GM12878 (cell line): ENCODE results near the gene NDUFV1. TPM values are rescaled to one million over a fixed set of nuclear protein-coding genes. Genes with fewer than 3 reads are reported as not detected.

Source experiments
- EGR1 ChIP-seq, 2 experiments: IDR thresholded peaks; 1 replicate in 1 of 2; 2 replicates in 1 of 2; pipeline ENCODE4 v1.6.1; 2011 to 2012; ENCODE audit warnings: low read depth in 2 of 2, low read length in 2 of 2, borderline replicate concordance in 1 of 2, mild to moderate bottlenecking in 1 of 2, moderate library complexity in 1 of 2
- EP300 ChIP-seq, 2 experiments: fragments of 150-350 bp in 1 of 2; IDR thresholded peaks; 2 replicates each; pipeline ENCODE4 v1.6.1; 2011 to 2012; ENCODE audit warnings: low read depth in 2 of 2, low read length in 2 of 2, borderline replicate concordance in 1 of 2, improper control_type of control experiment in 1 of 2, inconsistent platforms in 1 of 2; ENCODE audit not compliant: control insufficient read depth in 1 of 2
- ESRRA ChIP-seq: IDR thresholded peaks from 2 replicates; pipeline ENCODE4 v1.6.1; 2012; ENCODE audit warnings: mild to moderate bottlenecking, low read length, improper control_type of control experiment
- GATAD2B ChIP-seq: fragments of 450-650 bp; conservative IDR thresholded peaks from 2 replicates; pipeline ENCODE4 v1.6.1; 2017; ENCODE audit warnings: low read depth, mild to moderate bottlenecking, moderate library complexity
- NR2F1 ChIP-seq: fragments of 450-650 bp; conservative IDR thresholded peaks from 2 replicates; pipeline ENCODE4 v1.6.1; 2017; ENCODE audit warnings: mild to moderate bottlenecking
- RELA ChIP-seq: fragments of 450-650 bp; IDR thresholded peaks from 2 replicates; pipeline ENCODE4 v1.8.0; 2014; ENCODE audit warnings: borderline replicate concordance; ENCODE audit not compliant: partially characterized antibody
- RFX5 ChIP-seq: IDR thresholded peaks from 2 replicates; pipeline ENCODE4 v1.6.1; 2011; ENCODE audit warnings: low read depth, low read length, improper control_type of control experiment
- polyA plus RNA-seq, 11 experiments: library from polyadenylated mRNA; depleted of rRNA in 4 of 11; unstranded in 6 of 11; stranded (reverse) in 5 of 11; fragments of >200 nt; fragmentation: Nextera tagmentation in 4 of 11; fragmentation: Illumina TruSeq in 1 of 11; extraction: Ambion mirVana in 4 of 11; extraction: Trizol in 1 of 11; gene quantifications; 1 replicate in 1 of 11; 2 replicates in 10 of 11; pipeline versions ENCODE4 v1.2.1 to v1.2.3, GENCODE V29; 2011 to 2016; ENCODE audit warnings: inconsistent platforms in 2 of 11, missing spikeins in 2 of 11, low read depth in 1 of 11
- total RNA-seq, 4 experiments: library from RNA; depleted of rRNA in 3 of 4; stranded (reverse); fragments of >200 nt in 3 of 4; fragmentation: Illumina TruSeq in 1 of 4; extraction: Trizol in 1 of 4; gene quantifications; 2 replicates each; pipeline versions ENCODE4 v1.2.1 to v1.2.3, GENCODE V29; 2013 to 2021
- TF ChIP-seq, protein P1 (sequence below): fragments of 450-650 bp; IDR thresholded peaks from 2 replicates; pipeline ENCODE4 v1.6.1; 2018; ENCODE audit warnings: borderline replicate concordance, mild to moderate bottlenecking; ENCODE audit not compliant: partially characterized antibody
- TF ChIP-seq, protein P2 (sequence below): fragments of 450-650 bp; IDR thresholded peaks from 2 replicates; pipeline ENCODE4 v1.6.1; 2018; ENCODE audit warnings: mild to moderate bottlenecking, low read depth, moderate library complexity; ENCODE audit not compliant: partially characterized antibody

The NDUFV1 gene
- total and polyA plus RNA-seq, 10 of the 15 experiments (the other 5 are each of a cell fraction or from before 2014, with no cell fraction given) = 8.2 to 380 (median 231) TPM

DNA sequence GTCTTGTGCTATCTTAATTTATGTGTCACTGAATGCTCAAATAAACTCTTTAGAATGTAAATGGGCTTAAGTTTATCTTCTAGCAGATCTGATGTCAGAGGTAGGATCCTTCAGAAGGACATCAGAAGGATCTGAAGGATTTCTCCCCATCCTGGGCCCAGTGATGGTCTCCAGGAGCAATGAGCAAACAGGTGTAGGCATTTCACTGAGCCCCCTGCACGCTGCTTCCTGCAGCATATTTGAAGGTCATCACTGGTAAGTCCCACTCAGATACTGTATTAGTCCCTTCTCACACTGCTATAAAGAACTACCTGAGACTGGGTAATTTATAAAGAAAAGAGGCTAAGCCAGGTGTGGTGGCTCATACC, 18.6 kb upstream of the NDUFV1 start (continued):
- TF ChIP-seq, protein P1, sequence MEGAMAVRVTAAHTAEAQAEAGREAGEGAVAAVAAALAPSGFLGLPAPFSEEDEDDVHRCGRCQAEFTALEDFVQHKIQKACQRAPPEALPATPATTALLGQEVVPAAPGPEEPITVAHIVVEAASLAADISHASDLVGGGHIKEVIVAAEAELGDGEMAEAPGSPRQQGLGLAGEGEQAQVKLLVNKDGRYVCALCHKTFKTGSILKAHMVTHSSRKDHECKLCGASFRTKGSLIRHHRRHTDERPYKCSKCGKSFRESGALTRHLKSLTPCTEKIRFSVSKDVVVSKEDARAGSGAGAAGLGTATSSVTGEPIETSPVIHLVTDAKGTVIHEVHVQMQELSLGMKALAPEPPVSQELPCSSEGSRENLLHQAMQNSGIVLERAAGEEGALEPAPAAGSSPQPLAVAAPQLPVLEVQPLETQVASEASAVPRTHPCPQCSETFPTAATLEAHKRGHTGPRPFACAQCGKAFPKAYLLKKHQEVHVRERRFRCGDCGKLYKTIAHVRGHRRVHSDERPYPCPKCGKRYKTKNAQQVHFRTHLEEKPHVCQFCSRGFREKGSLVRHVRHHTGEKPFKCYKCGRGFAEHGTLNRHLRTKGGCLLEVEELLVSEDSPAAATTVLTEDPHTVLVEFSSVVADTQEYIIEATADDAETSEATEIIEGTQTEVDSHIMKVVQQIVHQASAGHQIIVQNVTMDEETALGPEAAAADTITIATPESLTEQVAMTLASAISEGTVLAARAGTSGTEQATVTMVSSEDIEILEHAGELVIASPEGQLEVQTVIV = no peak
- TF ChIP-seq ESRRA (peak; percentile 30; the same call in 1 of the 2 replicates), GATAD2B (peak; percentile 33; the same call in 1 of the 2 replicates), EGR1 (IDR thresholded peaks at IDR 0.05; ENCODE audit: borderline replicate concordance in 1 of 2, low read depth in 2 of 2, low read length in 2 of 2) (no peak), RFX5 (no peak), RELA (no peak), NR2F1 (0 out of 2 replicates have a peak, but pooled peaks have one; percentile 7), EP300 (IDR thresholded peaks at IDR 0.05; ENCODE audit: borderline replicate concordance in 1 of 2, control insufficient read depth in 1 of 2, low read depth in 2 of 2, low read length in 2 of 2) (no peak)
- TF ChIP-seq, protein P2, sequence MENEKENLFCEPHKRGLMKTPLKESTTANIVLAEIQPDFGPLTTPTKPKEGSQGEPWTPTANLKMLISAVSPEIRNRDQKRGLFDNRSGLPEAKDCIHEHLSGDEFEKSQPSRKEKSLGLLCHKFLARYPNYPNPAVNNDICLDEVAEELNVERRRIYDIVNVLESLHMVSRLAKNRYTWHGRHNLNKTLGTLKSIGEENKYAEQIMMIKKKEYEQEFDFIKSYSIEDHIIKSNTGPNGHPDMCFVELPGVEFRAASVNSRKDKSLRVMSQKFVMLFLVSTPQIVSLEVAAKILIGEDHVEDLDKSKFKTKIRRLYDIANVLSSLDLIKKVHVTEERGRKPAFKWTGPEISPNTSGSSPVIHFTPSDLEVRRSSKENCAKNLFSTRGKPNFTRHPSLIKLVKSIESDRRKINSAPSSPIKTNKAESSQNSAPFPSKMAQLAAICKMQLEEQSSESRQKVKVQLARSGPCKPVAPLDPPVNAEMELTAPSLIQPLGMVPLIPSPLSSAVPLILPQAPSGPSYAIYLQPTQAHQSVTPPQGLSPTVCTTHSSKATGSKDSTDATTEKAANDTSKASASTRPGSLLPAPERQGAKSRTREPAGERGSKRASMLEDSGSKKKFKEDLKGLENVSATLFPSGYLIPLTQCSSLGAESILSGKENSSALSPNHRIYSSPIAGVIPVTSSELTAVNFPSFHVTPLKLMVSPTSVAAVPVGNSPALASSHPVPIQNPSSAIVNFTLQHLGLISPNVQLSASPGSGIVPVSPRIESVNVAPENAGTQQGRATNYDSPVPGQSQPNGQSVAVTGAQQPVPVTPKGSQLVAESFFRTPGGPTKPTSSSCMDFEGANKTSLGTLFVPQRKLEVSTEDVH = peak; percentile 30
- TF ChIP-seq, all 136 proteins: peak for 16
